ENCODE data around the gene MEIOB.

MEIOB gene

DNA sequence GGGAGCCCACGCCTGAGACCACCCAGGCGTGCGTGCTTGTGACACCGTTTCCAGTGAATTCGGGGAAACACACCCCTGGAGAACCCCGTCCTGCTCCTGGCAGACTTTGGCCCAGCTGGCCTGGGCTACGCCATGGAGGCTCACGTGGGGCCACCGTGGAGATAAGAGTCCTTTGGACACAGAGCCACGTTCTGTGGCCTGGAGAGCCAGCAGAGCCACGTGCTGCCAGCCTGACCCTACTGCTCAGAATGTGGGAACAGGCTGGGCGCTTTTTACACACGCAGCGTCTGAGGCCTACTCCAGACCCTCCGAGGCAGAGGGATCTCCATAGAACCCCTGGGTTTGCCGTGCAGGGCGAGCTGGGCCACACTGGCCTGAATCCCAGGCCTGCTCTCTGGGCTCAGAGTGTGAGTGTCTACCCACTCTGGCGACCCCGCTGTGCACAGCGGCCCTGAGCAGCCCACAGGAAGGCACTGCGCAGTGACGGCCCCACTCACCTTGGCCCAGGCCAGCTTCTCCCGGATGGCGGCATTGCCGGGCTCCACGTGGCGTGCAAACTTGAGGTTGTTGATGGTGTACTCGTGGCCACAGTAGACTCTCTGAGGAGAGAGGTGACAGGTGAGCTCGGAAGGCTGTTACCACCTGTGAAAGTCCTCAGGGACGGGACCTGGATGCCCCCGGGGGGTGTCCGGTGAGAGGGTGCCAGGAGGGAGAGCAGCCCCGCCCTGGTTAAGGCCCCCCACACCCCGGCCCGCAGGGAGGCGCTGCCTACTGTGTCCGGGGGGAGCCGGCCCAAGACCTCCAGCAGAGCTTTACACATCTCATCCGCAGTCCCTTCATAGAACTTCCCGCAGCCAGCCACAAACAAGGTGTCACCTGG is 55.3 kb downstream of the MEIOB start:
- no peak for DNase-seq (ENCODE audit: low read depth)
- H3K4me3 ChIP-seq (ENCODE audit: low read depth, low read length) = no peak overlapping the region
- TF ChIP-seq CTCF (IDR thresholded peaks at IDR 0.05; ENCODE audit: low read depth, low read length, missing control alignments) = no peak
- in situ Hi-C loops (cut with HindIII; ENCODE audit: low sequenced_read_pairs) = no loop called here

- in situ Hi-C loops (cut with HindIII; ENCODE audit: low sequenced_read_pairs) = no loop called here
- no peak overlapping the region for H3K4me3 ChIP-seq (ENCODE audit: low read depth, low read length)
- DNase-seq (ENCODE audit: low read depth) = no peak
- TF ChIP-seq CTCF (IDR thresholded peaks at IDR 0.05; ENCODE audit: low read depth, low read length, missing control alignments) = no peak
These were observed 56.5 kb downstream of the MEIOB start for GRCh38 chr16:1815461-1815860.

DNA sequence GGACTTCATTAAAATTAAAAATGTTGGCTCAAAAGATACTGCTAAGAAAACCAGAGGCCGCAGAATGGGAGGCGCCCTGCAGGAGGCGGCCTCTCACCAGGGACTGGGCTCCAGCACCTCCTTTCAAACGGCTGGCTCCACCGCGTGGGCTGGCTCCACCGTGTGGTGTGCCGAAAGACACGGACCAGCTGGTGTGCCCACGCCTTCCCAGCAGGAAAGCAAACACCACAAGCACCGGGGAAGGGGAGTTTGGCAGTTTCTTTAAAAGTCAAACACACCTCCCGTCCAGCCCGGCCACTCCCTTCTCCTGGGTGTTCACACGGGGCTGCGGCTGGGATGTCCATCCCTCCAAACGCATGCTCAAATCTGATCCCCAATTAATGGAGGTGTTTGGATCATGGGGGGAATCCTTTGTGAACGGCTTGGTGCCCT is 59.2 kb downstream of the MEIOB start:
- DNase-seq (ENCODE audit: low read depth) = peak; percentile 16
- in situ Hi-C loops (cut with HindIII; ENCODE audit: low sequenced_read_pairs) = no loop called here
- H3K4me3 ChIP-seq (ENCODE audit: low read depth, low read length) = no peak overlapping the region
- peak; percentile 50 for TF ChIP-seq CTCF (IDR thresholded peaks at IDR 0.05; ENCODE audit: low read depth, low read length, missing control alignments)

GRCh38 chr16:1810536-1810935 is 61.4 kb downstream of the MEIOB start:
- H3K4me3 ChIP-seq (ENCODE audit: low read depth, low read length) = no peak overlapping the region
- no peak for DNase-seq (ENCODE audit: low read depth)
- in situ Hi-C loops (cut with HindIII; ENCODE audit: low sequenced_read_pairs) = no loop called here
- no peak for TF ChIP-seq CTCF (IDR thresholded peaks at IDR 0.05; ENCODE audit: low read depth, low read length, missing control alignments)

DNA sequence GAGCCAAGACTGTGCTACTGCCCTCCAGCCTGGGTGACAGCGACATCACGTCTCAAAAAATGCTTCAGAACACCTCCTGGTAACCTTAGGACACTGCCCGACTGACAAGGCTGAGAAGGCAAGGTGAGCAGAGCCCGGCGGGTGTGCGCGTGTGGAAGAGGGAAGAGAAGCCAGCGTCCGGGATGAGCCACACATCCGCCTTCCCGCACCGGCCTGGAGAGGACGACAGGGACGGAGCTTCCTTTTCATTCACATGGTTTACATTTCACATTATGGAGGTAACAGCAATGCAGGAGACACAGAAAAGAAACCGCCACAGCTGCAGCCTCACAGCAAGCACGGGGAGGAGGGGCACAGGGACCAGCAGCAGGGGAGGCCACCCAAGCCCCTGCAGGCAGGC is 61.9 kb downstream of the MEIOB start:
- DNase-seq (ENCODE audit: low read depth) = no peak
- in situ Hi-C loops (cut with HindIII; ENCODE audit: low sequenced_read_pairs) = no loop called here
- no peak for TF ChIP-seq CTCF (IDR thresholded peaks at IDR 0.05; ENCODE audit: low read depth, low read length, missing control alignments)
- no peak overlapping the region for H3K4me3 ChIP-seq (ENCODE audit: low read depth, low read length)

- DNase-seq (ENCODE audit: low read depth) = no peak
- in situ Hi-C loops (cut with HindIII; ENCODE audit: low sequenced_read_pairs) = no loop called here
- H3K4me3 ChIP-seq (ENCODE audit: low read depth, low read length) = no peak overlapping the region
- no peak for TF ChIP-seq CTCF (IDR thresholded peaks at IDR 0.05; ENCODE audit: low read depth, low read length, missing control alignments)
These were observed 62.6 kb downstream of the MEIOB start for GRCh38 chr16:1809281-1809801.
